ENCODE data around the gene COL6A2. TPM values are rescaled to one million over a fixed set of nuclear protein-coding genes. Genes with fewer than 3 reads are reported as not detected.

The COL6A2 gene
- total RNA-seq, 1 donor from 2014 or later = 5.2 TPM

- H3K27ac Mint-ChIP-seq = no peak overlapping the region
- Histone ChIP-seq H3K4me3 (no peak overlapping the region), H3K9me3 (ENCODE audit: low read depth) (no peaks in the 10 kb centered on the region), H2AFZ (replicated peaks) (no peak overlapping the region), H3K9ac (no peak overlapping the region), H3K79me2 (ENCODE audit: low read depth) (no peaks in the 10 kb centered on the region), H3K4me2 (no peak overlapping the region), H3K27me3 (no peaks in the 10 kb centered on the region), H3K36me3 (no peaks in the 10 kb centered on the region), H3K4me1 (no peaks in the 10 kb centered on the region), H4K20me1 (ENCODE audit: low read depth) (no peaks in the 10 kb centered on the region), H3K27ac (no peak overlapping the region), H3F3A (ENCODE audit: low read depth) (no peaks in the 10 kb centered on the region)
- H3K36me3 Mint-ChIP-seq = peaks cover 9% of the 10 kb centered on the region
- DNase-seq (ENCODE audit: low spot score) = no peak
- no peak for TF ChIP-seq CTCF (IDR thresholded peaks at IDR 0.05)
- no peak for TF ChIP-seq EZH2 (IDR thresholded peaks at IDR 0.05)
- TF ChIP-seq EZH2phosphoT487 (IDR thresholded peaks at IDR 0.05) = no peak
- H3K4me3 Mint-ChIP-seq = no peak overlapping the region
- peaks cover under 1% of the 10 kb centered on the region for H3K4me1 Mint-ChIP-seq
- peaks cover 5% of the 10 kb centered on the region for H3K9me3 Mint-ChIP-seq
- no peaks in the 10 kb centered on the region for H3K27me3 Mint-ChIP-seq (ENCODE audit: insufficient read depth, low read depth)
These were observed 15.7 kb downstream of the COL6A2 start for GRCh38 chr21:46113497-46114176.

- no peak overlapping the region for H3K27ac Mint-ChIP-seq
- Histone ChIP-seq H4K20me1 (ENCODE audit: low read depth) (no peaks in the 10 kb centered on the region), H3K4me3 (no peak overlapping the region), H3F3A (ENCODE audit: low read depth) (no peaks in the 10 kb centered on the region), H3K27me3 (no peaks in the 10 kb centered on the region), H3K4me1 (no peaks in the 10 kb centered on the region), H3K9ac (no peak overlapping the region), H2AFZ (replicated peaks) (no peak overlapping the region), H3K36me3 (no peaks in the 10 kb centered on the region), H3K27ac (no peak overlapping the region), H3K9me3 (ENCODE audit: low read depth) (no peaks in the 10 kb centered on the region), H3K4me2 (no peak overlapping the region), H3K79me2 (ENCODE audit: low read depth) (no peaks in the 10 kb centered on the region)
- no peaks in the 10 kb centered on the region for H3K27me3 Mint-ChIP-seq (ENCODE audit: insufficient read depth, low read depth)
- H3K4me3 Mint-ChIP-seq = no peak overlapping the region
- DNase-seq (ENCODE audit: low spot score) = no peak
- H3K9me3 Mint-ChIP-seq = peaks cover 3% of the 10 kb centered on the region
- TF ChIP-seq EZH2phosphoT487 (IDR thresholded peaks at IDR 0.05) = no peak
- TF ChIP-seq EZH2 (IDR thresholded peaks at IDR 0.05) = no peak
- no peak for TF ChIP-seq CTCF (IDR thresholded peaks at IDR 0.05)
- peaks cover 8% of the 10 kb centered on the region for H3K36me3 Mint-ChIP-seq
- H3K4me1 Mint-ChIP-seq = no peaks in the 10 kb centered on the region
These were observed 17.1 kb downstream of the COL6A2 start for GRCh38 chr21:46114963-46115362.

GRCh38 chr21:46115441-46116188 lies 17.7 kb downstream of the COL6A2 start:
- H3K27me3 ChIP-seq = no peaks in the 10 kb centered on the region
- no peaks in the 10 kb centered on the region for H3K79me2 ChIP-seq (ENCODE audit: low read depth)
- H3K4me2 ChIP-seq = no peak overlapping the region
- no peaks in the 10 kb centered on the region for H3K9me3 ChIP-seq (ENCODE audit: low read depth)
- no peaks in the 10 kb centered on the region for H3F3A ChIP-seq (ENCODE audit: low read depth)
- no peak overlapping the region for H3K27ac ChIP-seq
- H3K27ac Mint-ChIP-seq = no peak overlapping the region
- no peak for DNase-seq (ENCODE audit: low spot score)
- no peaks in the 10 kb centered on the region for H4K20me1 ChIP-seq (ENCODE audit: low read depth)
- no peak overlapping the region for H3K4me3 ChIP-seq
- peaks cover 3% of the 10 kb centered on the region for H3K9me3 Mint-ChIP-seq
- TF ChIP-seq CTCF (IDR thresholded peaks at IDR 0.05) = no peak
- TF ChIP-seq EZH2 (IDR thresholded peaks at IDR 0.05) = no peak
- TF ChIP-seq EZH2phosphoT487 (IDR thresholded peaks at IDR 0.05) = no peak
- H3K36me3 ChIP-seq = no peaks in the 10 kb centered on the region
- no peaks in the 10 kb centered on the region for H3K4me1 Mint-ChIP-seq
- no peak overlapping the region for H3K9ac ChIP-seq
- no peaks in the 10 kb centered on the region for H3K4me1 ChIP-seq
- H3K36me3 Mint-ChIP-seq = peaks cover 8% of the 10 kb centered on the region
- H3K4me3 Mint-ChIP-seq = no peak overlapping the region
- H2AFZ ChIP-seq (replicated peaks) = no peak overlapping the region
- H3K27me3 Mint-ChIP-seq (ENCODE audit: insufficient read depth, low read depth) = no peaks in the 10 kb centered on the region

All from neural progenitor cell (in vitro differentiated cells).